HCT116 (cell line): Measurements from ENCODE around the gene PPM1D. TPM values are rescaled to one million over a fixed set of nuclear protein-coding genes. Genes with fewer than 3 reads are reported as not detected.

Experiments
- ATAC-seq: fragments of 200-7000 bp; cut with Tn5 transposase; 2 replicates; pipeline ENCODE4 v1.9.1; 2020; ENCODE audit warnings: mild to moderate bottlenecking, moderate library complexity
- BruUV-seq: library from RNA; stranded (reverse); fragments of 400-500 nt; replicated peaks from 2 replicates; lab custom pipeline; 2021; lab: Mats Ljungman, UMichigan
- CTCF ChIA-PET: fragments of 300-600 bp; sonication (Branson Sonifier 250); formaldehyde crosslinking; loops from one replicate; lab custom pipeline; 2021; ENCODE audit warnings: antibody characterized with exemption; lab: Charles Lee
- POLR2A ChIA-PET: fragments of 300-600, 350-600 bp; sonication (Branson Sonifier 250); formaldehyde crosslinking; loops from one replicate; lab custom pipeline; 2021; ENCODE audit warnings: antibody characterized with exemption; lab: Charles Lee
- RAD21 ChIA-PET, 2 experiments: fragments of 300-600 bp; sonication (Branson Sonifier 250); formaldehyde crosslinking; loops; one replicate each; lab custom pipeline; 2023; ENCODE audit warnings: low total read pairs in 2 of 2; ENCODE audit not compliant: uncharacterized antibody in 2 of 2, unreplicated experiment in 2 of 2, low non-redundant PET in 1 of 2; lab: Charles Lee
- DNase-seq: peaks from one replicate; pipeline ENCODE4 v3.0.0-alpha.2; 2010; ENCODE audit warnings: low read depth, low spot score
- H2AFZ ChIP-seq: fragments of 200-600 bp; shearing (Covaris generic), sonication (generic); 2 replicates; pipeline ENCODE4 v1.6.1; 2017; ENCODE audit warnings: low read depth, mixed run types, mixed read lengths, antibody characterized with exemption, low read length; ENCODE audit not compliant: poor library complexity, severe bottlenecking
- H3K27ac ChIP-seq: 2 replicates; pipeline ENCODE4 v1.5.1; 2012; ENCODE audit warnings: low read depth, low read length
- H3K27me3 ChIP-seq: fragments of 200-600 bp; sonication (generic); 2 replicates; pipeline ENCODE4 v1.6.1; 2016; ENCODE audit warnings: mixed run types, low read length, mixed read lengths; ENCODE audit not compliant: insufficient read depth
- H3K36me3 ChIP-seq, 2 experiments: fragments of 200-500 bp in 1 of 2; fragments of 200-600 bp in 1 of 2; sonication (Bioruptor generic) in 1 of 2; sonication (generic) in 1 of 2; 2 replicates each; pipeline versions ENCODE4 v1.5.1 to v1.6.1; 2014 to 2016; ENCODE audit warnings: low read length in 2 of 2, inconsistent platforms in 1 of 2, mixed read lengths in 1 of 2, mixed run types in 1 of 2; ENCODE audit not compliant: insufficient read depth in 2 of 2, control insufficient read depth in 1 of 2
- H3K4me1 ChIP-seq, 2 experiments: fragments of 200-600 bp in 1 of 2; sonication (generic) in 1 of 2; 2 replicates each; pipeline versions ENCODE4 v1.5.1 to v1.6.1; 2012 to 2017; ENCODE audit warnings: low read length in 2 of 2, inconsistent platforms in 1 of 2, mild to moderate bottlenecking in 1 of 2, mixed read lengths in 1 of 2, mixed run types in 1 of 2, moderate library complexity in 1 of 2; ENCODE audit not compliant: insufficient read depth in 2 of 2, control insufficient read depth in 1 of 2
- H3K4me2 ChIP-seq: fragments of 200-600 bp; sonication (generic); 2 replicates; pipeline ENCODE4 v1.6.1; 2017; ENCODE audit warnings: mixed run types, low read length, mixed read lengths
- H3K4me3 ChIP-seq, 2 experiments: fragments of 200-600 bp in 1 of 2; sonication (generic) in 1 of 2; replicated peaks in 1 of 2; 2 replicates each; pipeline ENCODE4 v1.5.1; 2011 to 2016; ENCODE audit warnings: low read length in 2 of 2, control low read depth in 1 of 2, low read depth in 1 of 2, mild to moderate bottlenecking in 1 of 2, mixed read lengths in 1 of 2, mixed run types in 1 of 2
- H3K79me2 ChIP-seq: fragments of 200-600 bp; sonication (generic); 2 replicates; pipeline ENCODE4 v1.6.1; 2017; ENCODE audit warnings: mild to moderate bottlenecking, mixed run types, low read length, moderate library complexity, mixed read lengths; ENCODE audit not compliant: insufficient read depth
- H3K9ac ChIP-seq: fragments of 200-600 bp; sonication (generic); 2 replicates; pipeline ENCODE4 v1.6.1; 2016; ENCODE audit warnings: low read length, mixed read lengths
- H3K9me2 ChIP-seq: fragments of 200-600 bp; sonication (generic), shearing (Covaris generic); 2 replicates; pipeline ENCODE4 v1.6.1; 2017; ENCODE audit warnings: mixed run types, mild to moderate bottlenecking, moderate library complexity; ENCODE audit not compliant: insufficient read depth
- H3K9me3 ChIP-seq, 2 experiments: fragments of 200-500 bp in 1 of 2; fragments of 200-600 bp in 1 of 2; sonication (Bioruptor generic) in 1 of 2; sonication (generic) in 1 of 2; 2 replicates each; pipeline ENCODE4 v1.6.1; 2014 to 2017; ENCODE audit warnings: low read length in 2 of 2, mixed read lengths in 2 of 2, inconsistent platforms in 1 of 2, low read depth in 1 of 2, mild to moderate bottlenecking in 1 of 2, mixed run types in 1 of 2, moderate library complexity in 1 of 2; ENCODE audit not compliant: control insufficient read depth in 1 of 2, insufficient read depth in 1 of 2
- H4K20me1 ChIP-seq: fragments of 200-600 bp; sonication (generic), shearing (Covaris generic); 2 replicates; pipeline ENCODE4 v1.6.1; 2017; ENCODE audit warnings: mixed run types, mild to moderate bottlenecking, moderate library complexity; ENCODE audit not compliant: insufficient read depth
- CEBPB ChIP-seq: IDR thresholded peaks from 2 replicates; pipeline ENCODE4 v1.6.1; 2012; ENCODE audit warnings: low read depth
- EZH2 ChIP-seq: fragments of 200-600 bp; sonication (generic); IDR thresholded peaks from 2 replicates; pipeline ENCODE4 v1.6.1; 2017; ENCODE audit warnings: antibody characterized with exemption, mixed run types
- EZH2phosphoT487 ChIP-seq: fragments of 200-600 bp; IDR thresholded peaks from 2 replicates; pipeline ENCODE4 v1.6.1; 2018; ENCODE audit warnings: antibody characterized with exemption, borderline replicate concordance
- FOSL1 ChIP-seq: IDR thresholded peaks from 2 replicates; pipeline ENCODE4 v1.6.1; 2012; ENCODE audit warnings: low read depth
- MAX ChIP-seq: IDR thresholded peaks from 2 replicates; pipeline ENCODE4 v1.6.1; 2012
- RAD21 ChIP-seq: IDR thresholded peaks from 2 replicates; pipeline ENCODE4 v1.6.1; 2012; ENCODE audit warnings: low read depth, mild to moderate bottlenecking
- SP1 ChIP-seq: IDR thresholded peaks from 2 replicates; pipeline ENCODE4 v1.6.1; 2012; ENCODE audit warnings: low read depth
- SRF ChIP-seq: IDR thresholded peaks from 2 replicates; pipeline ENCODE4 v1.6.1; 2012; ENCODE audit warnings: low read depth
- TCF7L2 ChIP-seq: IDR thresholded peaks from 2 replicates; pipeline ENCODE4 v1.7.0; 2011; ENCODE audit warnings: borderline replicate concordance, inconsistent platforms; ENCODE audit not compliant: insufficient read depth, insufficient read length; ENCODE audit errors: extremely low read depth
- intact Hi-C: fragments of 100-400 bp; cut with micrococcal nuclease; formaldehyde crosslinking; loops from 2 replicates; pipeline ENCODE4 v1.10.0; 2022
- total RNA-seq: library from RNA; stranded (reverse); gene quantifications from one replicate; pipeline ENCODE4 v1.2.1, GENCODE V29; 2021; ENCODE audit not compliant: unreplicated experiment
- TF ChIP-seq, protein P1 (sequence below), 3 experiments: fragments of 200-600 bp in 1 of 3; sonication (generic) in 1 of 3; IDR thresholded peaks in 2 of 3; conservative IDR thresholded peaks in 1 of 3; 2 replicates each; pipeline ENCODE4 v1.5.1; 2012 to 2017; ENCODE audit warnings: low read depth in 2 of 3, low read length in 2 of 3, antibody characterized with exemption in 1 of 3, borderline replicate concordance in 1 of 3, control low read depth in 1 of 3, mild to moderate bottlenecking in 1 of 3, mixed read lengths in 1 of 3, mixed run types in 1 of 3, moderate library complexity in 1 of 3; ENCODE audit not compliant: insufficient read depth in 1 of 3
- TF ChIP-seq, protein P2 (sequence below): IDR thresholded peaks from 2 replicates; pipeline ENCODE4 v1.6.1; 2011; ENCODE audit warnings: mild to moderate bottlenecking, low read length, moderate library complexity; ENCODE audit not compliant: insufficient replicate concordance; ENCODE audit errors: extremely low read depth
- TF ChIP-seq, protein P3 (sequence below): IDR thresholded peaks from 2 replicates; pipeline ENCODE4 v1.6.1; 2012; ENCODE audit warnings: low read depth

Gene PPM1D
- total RNA-seq, 1 experiment from 2014 or later: 29.1 TPM

GRCh38 chr17:60637683-60638082 lies 37.7 kb downstream of the PPM1D start:
- TF ChIP-seq EZH2phosphoT487 (no peak), CEBPB (no peak), MAX (no peak), SP1 (no peak), SRF (no peak), FOSL1 (no peak), RAD21 (no peak), EZH2 (no peak), TCF7L2 (no peak)
- TF ChIP-seq, protein P1, sequence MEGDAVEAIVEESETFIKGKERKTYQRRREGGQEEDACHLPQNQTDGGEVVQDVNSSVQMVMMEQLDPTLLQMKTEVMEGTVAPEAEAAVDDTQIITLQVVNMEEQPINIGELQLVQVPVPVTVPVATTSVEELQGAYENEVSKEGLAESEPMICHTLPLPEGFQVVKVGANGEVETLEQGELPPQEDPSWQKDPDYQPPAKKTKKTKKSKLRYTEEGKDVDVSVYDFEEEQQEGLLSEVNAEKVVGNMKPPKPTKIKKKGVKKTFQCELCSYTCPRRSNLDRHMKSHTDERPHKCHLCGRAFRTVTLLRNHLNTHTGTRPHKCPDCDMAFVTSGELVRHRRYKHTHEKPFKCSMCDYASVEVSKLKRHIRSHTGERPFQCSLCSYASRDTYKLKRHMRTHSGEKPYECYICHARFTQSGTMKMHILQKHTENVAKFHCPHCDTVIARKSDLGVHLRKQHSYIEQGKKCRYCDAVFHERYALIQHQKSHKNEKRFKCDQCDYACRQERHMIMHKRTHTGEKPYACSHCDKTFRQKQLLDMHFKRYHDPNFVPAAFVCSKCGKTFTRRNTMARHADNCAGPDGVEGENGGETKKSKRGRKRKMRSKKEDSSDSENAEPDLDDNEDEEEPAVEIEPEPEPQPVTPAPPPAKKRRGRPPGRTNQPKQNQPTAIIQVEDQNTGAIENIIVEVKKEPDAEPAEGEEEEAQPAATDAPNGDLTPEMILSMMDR (IDR thresholded peaks at IDR 0.05 in 2 of 3, conservative IDR thresholded peaks at IDR 0.05 in 1 of 3; ENCODE audit: borderline replicate concordance in 1 of 3, insufficient read depth in 1 of 3, low read depth in 2 of 3, low read length in 2 of 3): no peak
- TF ChIP-seq, protein P2, sequence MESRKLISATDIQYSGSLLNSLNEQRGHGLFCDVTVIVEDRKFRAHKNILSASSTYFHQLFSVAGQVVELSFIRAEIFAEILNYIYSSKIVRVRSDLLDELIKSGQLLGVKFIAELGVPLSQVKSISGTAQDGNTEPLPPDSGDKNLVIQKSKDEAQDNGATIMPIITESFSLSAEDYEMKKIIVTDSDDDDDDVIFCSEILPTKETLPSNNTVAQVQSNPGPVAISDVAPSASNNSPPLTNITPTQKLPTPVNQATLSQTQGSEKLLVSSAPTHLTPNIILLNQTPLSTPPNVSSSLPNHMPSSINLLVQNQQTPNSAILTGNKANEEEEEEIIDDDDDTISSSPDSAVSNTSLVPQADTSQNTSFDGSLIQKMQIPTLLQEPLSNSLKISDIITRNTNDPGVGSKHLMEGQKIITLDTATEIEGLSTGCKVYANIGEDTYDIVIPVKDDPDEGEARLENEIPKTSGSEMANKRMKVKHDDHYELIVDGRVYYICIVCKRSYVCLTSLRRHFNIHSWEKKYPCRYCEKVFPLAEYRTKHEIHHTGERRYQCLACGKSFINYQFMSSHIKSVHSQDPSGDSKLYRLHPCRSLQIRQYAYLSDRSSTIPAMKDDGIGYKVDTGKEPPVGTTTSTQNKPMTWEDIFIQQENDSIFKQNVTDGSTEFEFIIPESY: no peak
- TF ChIP-seq, protein P3, sequence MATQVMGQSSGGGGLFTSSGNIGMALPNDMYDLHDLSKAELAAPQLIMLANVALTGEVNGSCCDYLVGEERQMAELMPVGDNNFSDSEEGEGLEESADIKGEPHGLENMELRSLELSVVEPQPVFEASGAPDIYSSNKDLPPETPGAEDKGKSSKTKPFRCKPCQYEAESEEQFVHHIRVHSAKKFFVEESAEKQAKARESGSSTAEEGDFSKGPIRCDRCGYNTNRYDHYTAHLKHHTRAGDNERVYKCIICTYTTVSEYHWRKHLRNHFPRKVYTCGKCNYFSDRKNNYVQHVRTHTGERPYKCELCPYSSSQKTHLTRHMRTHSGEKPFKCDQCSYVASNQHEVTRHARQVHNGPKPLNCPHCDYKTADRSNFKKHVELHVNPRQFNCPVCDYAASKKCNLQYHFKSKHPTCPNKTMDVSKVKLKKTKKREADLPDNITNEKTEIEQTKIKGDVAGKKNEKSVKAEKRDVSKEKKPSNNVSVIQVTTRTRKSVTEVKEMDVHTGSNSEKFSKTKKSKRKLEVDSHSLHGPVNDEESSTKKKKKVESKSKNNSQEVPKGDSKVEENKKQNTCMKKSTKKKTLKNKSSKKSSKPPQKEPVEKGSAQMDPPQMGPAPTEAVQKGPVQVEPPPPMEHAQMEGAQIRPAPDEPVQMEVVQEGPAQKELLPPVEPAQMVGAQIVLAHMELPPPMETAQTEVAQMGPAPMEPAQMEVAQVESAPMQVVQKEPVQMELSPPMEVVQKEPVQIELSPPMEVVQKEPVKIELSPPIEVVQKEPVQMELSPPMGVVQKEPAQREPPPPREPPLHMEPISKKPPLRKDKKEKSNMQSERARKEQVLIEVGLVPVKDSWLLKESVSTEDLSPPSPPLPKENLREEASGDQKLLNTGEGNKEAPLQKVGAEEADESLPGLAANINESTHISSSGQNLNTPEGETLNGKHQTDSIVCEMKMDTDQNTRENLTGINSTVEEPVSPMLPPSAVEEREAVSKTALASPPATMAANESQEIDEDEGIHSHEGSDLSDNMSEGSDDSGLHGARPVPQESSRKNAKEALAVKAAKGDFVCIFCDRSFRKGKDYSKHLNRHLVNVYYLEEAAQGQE: no peak
- no peak overlapping the region for H3K9ac ChIP-seq
- no peaks in the 10 kb centered on the region for H3K27me3 ChIP-seq
- H3K27ac ChIP-seq: no peak overlapping the region
- no peak for DNase-seq
- no peaks in the 10 kb centered on the region for H3K9me2 ChIP-seq
- no peaks in the 10 kb centered on the region for H3K9me3 ChIP-seq
- peaks cover 8% of the 10 kb centered on the region; the same call in 1 of the 2 replicates for H3K79me2 ChIP-seq
- peaks cover 10 to 14% of the 10 kb centered on the region in 2 experiments; a peak in 3 of 4 replicates for H3K36me3 ChIP-seq
- H4K20me1 ChIP-seq: no peaks in the 10 kb centered on the region; the same call in 1 of the 2 replicates
- no peak overlapping the region for H3K4me2 ChIP-seq
- H2AFZ ChIP-seq: no peak overlapping the region
- H3K4me1 ChIP-seq: peaks cover 4 to 6% of the 10 kb centered on the region in 2 experiments; a peak in 3 of 4 replicates
- RAD21 ChIA-PET: interaction anchor here in 1 of 2 experiments (0.7 kb wide), 2 partner anchors 471 to 587 kb away, joined by 3 to 4 read pairs; no protein-coding TSS in a partner anchor
- CTCF ChIA-PET: interaction anchor here (0.7 to 2.2 kb wide), 16 partner anchors 8 to 495 kb away, joined by 3 to 11 read pairs (median 5); partner anchors contain the start of gene PPM1D
- intact Hi-C loops: loop anchor here (2.0 to 10.0 kb wide), 3 partner anchors 195 to 493 kb away; partner anchors contain the start of gene CA4
- H3K4me3 ChIP-seq: no peak overlapping the region
- POLR2A ChIA-PET: no interaction called here
- BruUV-seq: no TSS peak
- no peak for ATAC-seq
